GM19463 (cell line): ENCODE measurements around the gene EIPR1.
"Not testable (repeated sequence)": the region's sequence is repeated elsewhere in the genome, so short reads cannot be mapped to it uniquely, and the experiment has no call there.

ENCODE experiments used
- ATAC-seq: cut with Tn5 transposase; IDR thresholded peaks from one replicate; pipeline ENCODE4 v1.9.1; 2021; ENCODE audit warnings: mild to moderate bottlenecking, moderate library complexity; ENCODE audit not compliant: unreplicated experiment

The EIPR1 gene

DNA sequence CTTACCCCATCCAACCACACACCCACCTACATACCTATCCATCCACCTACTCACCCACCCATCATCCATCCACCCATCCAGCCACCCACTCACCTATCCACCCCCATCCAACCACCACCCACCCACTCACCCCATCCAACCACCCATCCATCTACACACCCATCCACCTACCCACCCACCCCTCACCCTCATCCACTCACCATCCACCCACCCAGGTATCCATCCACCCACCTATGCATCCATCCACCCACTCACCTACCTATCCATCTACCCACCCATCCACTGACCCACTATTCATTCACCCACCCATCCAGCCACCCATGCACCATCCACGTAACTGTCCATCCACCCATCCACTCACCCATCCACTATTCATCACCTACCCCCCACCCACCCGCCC, 194.8 kb downstream of the EIPR1 start:
- no peak for ATAC-seq

DNA sequence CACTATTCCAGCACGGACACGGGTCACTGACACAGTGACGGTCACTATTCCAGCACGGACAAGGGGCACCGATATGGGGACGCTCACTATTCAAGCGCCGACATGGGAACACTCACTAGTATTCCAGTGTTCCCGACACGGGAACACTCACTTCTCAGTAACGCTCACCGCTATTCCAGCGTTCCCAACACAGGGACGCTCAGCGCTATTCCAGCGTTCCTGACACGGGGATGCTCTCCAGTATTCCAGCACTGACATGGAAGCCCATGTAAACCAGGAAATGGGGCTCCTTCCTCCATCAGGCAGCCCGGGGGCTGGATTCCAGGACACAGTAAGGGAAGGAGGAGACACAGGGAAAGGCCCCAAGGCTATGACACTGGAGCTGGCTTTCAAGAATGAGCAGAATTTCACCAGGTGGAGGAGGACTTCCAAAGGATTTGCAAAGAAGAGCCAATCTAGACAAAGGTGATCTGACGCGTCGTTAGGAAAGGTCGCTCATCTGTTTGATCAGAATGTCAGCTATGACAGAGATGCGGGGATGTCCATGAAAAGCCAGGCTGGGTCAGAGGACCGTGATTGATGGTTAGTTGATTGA, 196.1 kb downstream of the EIPR1 start:
- no peak for ATAC-seq

DNA sequence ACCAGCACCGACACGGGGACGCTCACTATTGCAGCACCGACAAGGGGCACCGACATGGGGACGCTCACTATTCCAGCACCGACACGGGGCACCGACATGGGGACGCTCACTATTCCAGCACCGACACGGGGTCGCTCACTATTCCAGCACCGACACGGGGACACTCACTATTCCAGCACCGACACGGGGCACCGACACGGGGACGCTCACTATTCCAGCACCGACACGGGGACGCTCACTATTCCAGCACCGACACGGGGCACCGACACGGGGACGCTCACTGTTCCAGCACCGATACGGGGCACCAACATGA, 196.8 kb downstream of the EIPR1 start:
- not testable (repeated sequence) for ATAC-seq

DNA sequence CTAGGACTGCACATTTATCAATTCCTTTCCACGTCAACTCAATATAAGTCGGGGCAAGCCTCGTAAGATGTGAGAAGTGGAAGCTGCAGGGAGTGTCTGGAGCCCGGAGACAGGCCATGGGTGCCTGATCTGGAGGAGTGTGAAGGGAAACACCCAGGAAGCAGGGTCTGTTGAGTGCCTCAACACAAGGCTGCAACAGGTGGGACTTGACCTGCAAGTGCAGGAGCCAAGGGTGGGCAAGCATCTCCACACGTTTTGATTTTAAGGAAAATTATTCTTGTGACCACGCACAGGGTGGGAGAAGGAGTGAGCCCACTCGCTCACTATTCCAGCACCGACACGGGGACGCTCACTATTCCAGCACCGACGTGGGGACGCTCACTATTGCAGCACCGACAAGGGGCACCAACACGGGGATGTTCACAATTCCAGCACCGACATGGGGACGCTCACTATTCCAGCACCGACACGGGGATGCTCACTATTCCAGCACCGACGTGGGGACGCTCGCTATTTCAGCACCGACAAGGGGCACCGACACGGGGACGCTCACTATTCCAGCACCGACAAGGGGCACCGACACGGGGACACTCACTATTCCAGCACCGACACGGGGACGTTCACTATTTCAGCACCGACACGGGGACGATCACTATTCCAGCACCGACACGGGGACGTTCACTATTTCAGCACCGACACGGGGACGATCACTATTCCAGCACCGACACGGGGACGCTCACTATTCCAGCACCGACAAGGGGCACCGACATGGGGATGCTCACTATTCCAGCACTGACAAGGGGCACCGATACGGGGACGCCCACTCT, 197.3 kb downstream of the EIPR1 start:
- no peak for ATAC-seq

DNA sequence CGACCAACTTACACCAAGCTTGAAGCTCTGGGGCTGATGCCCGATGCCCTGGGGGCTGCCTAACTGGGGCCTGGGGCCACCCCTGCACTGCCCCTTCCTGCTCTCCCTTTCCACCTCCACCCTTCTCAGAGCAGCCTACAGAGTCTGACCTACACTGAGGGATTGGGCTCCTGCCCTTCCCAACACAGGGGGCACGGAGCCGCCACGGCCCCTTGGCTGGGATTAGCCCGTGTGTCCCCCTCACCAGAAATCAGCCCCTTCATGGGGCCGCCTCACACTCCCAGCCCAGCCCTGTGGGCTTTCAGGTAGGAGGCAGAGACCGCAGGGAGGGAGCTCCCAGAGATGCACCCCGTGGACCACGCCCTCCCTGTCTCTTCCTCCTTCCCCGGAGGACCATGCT, 198.0 kb downstream of the EIPR1 start:
- ATAC-seq = no peak

DNA sequence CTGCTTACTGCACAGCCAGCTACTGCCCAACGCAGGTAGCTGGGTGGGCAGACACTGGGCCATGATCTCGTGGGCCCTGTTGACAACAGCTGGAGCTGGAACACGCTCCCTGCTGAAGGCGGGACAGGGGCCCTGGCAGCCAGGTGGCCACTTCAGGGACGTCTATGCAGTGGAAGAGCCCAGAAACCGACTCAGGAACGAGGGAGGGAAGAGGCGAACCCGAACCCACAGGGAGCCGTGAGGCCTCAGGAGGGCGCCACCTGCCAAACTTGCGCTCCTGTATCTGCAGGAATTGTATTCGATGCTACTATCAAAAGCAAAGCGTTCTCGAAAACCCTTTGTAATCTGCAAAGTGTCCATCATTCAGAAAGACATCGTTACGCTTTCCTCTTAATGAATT, 198.4 kb downstream of the EIPR1 start:
- ATAC-seq = no peak

DNA sequence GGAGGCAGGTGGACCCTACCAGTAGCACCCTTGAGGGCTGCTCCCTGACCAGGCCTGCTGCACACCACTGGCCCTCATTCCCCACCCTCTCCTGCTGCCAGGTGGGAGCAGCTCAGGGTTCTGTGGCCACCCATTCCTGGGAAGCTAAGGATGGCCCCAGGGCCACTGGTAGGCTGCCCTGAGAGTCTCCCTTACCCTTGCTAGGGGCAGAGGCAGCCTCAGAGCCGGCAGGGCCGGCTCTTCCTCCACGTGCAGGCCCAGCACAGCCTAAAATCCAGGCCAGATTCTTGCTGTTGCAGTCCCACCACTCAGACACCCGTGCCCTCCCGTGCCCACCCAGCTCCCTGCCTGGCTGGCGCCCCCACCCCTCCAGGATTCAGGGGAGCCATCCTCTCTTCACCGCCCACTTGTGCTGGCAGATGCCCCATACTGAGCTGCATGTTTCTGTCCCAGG, 199.0 kb downstream of the EIPR1 start:
- ATAC-seq = no peak

DNA sequence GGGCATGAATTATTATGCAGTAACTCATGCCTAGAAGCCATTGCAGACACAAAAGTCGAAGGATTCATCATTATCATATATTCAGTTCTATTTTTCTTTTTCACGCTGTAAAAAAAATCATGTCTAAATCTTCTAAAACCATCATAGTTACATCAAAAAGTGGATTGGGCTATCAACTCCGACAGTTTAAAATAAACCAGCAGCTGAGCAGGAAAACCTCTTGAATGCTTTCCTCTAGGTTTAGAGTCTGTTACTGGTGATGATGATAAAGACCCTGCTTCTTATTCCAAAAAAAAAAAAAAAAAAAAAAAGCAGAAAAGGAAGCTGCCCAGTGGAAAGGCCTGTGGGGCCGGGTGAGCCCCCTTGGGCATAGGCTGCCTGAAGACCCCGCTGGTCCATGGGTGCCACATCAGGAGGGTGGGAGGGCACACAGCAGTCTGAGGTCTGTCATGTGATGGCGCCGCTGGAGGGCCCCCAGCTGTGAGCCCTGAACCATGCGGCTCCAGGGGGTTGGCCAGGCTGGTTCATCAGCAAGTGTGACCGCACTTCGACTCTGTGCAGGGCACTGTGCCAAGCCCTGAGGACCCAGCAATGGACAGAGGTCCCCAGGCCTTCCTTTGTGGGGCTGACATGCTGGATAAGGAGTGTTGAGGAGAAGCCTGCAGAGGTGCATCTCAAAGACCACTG, 199.6 kb downstream of the EIPR1 start:
- no peak for ATAC-seq

DNA sequence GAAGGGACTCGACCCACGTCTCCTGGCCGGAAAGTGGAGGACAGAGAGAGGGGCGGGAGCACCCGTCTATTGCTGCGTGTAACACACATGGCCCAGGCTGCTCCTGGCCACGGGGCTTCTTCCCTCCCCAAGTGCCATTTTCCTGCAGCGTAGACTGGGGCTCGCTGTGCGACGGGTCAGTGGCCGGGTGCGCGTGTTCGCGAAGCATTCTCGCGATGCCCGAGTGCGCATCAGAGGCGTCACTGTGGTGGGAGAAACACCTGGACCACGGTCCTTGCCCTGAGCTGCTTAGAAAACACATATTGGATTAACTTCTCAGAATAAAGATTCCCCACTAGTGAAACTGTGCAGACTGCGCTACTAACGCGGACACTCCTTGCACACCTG, 200.8 kb downstream of the EIPR1 start:
- ATAC-seq = no peak

DNA sequence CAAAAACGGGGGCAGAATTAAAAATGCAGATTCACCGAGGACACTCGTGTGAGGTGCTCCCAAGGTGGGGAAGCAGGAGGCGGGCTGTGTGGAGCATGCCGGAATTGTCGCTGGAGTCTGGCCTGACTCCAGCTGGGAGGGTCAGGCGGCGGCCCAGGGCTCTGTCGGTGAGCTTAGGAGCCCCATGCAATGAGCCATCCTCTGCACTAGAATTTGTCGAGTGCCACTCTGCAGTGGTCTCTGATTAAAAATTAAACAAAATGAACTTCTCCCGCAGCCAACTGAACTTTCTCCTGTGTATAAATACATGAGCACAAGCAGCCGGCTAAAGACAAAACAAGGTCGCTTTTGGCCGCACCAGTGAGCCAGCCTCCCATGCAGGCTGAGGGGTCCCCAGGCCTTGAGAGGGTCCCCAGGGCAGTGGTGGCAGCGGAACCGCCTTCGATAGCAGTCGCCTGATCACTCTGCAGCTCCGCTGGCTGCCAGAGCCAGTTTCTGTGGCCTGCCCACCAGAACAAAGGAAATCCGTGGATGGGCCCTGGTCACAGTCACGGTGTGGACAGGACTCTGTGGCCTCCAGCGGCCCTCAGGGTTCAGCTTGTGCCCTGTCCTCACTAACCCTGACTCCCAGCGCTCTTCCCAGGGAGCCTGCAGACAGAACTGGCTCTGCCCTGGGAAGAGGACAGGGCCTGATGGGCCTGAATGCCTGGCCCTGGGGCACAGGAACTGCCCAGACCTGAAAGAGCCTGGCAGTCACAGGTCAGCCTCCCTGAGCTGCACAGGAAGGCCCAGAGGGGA, 201.3 kb downstream of the EIPR1 start:
- ATAC-seq = no peak

DNA sequence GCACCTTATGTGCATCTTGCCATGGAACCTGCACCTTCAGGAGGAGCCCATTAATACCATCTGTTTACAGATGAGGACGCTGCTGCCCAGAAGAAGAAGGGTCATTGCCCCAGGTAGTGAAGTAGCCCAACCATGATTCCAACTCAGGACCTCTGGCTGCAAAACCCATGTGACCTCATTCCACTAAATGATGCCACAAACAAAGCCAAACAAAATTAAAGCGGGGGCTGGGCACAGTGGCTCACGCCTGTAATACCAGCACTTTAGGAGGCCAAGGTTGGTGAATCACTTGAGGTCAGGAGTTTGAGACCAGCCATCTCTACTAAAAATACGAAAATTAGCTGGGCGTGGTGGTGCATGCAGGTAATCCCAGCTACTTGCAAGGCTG, 202.1 kb downstream of the EIPR1 start:
- no peak for ATAC-seq

DNA sequence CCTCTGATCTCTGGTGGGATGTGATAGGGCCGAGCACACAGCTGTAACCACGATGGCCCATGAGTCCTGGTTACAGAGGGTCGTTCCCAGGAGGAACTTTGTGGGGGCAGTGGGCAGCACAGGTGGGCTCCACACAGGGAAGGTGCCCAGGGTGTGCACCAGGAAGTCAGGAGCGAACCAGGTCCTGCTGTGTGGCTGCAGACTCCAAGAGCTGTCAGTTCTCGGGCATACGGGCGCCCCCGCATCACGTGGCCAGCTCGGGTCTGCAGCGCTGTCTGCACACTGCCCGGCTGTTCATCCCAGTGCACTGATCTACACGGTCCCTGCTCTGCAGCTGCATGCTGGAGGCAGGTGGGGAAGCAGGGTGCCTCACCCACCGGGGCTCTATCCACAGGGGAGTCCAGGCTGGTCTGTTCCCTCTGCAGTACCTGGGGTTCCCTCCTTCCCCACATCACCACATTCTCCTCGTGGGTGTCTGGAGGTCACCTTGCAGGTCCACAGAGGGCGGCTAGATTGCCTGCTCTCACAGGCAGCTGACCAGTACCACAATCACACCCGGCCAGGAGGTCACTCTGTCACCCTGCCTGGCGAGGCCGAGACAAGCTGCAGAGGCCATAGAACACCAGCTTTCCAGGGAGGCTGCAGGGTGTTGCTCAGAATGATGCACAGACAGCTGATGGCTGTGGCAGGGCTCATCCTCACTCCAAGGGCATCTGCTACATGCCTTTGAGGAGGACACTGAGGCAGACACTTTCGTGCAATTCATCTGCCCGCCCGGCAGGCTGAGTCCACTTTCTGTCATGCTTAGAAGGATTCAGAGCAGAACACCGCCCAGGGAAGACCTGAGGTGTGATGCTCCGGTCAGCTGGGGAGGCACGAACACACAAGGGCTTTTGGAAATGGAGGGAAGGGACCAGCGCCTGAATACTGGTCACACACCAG, 202.7 kb downstream of the EIPR1 start:
- no peak for ATAC-seq

DNA sequence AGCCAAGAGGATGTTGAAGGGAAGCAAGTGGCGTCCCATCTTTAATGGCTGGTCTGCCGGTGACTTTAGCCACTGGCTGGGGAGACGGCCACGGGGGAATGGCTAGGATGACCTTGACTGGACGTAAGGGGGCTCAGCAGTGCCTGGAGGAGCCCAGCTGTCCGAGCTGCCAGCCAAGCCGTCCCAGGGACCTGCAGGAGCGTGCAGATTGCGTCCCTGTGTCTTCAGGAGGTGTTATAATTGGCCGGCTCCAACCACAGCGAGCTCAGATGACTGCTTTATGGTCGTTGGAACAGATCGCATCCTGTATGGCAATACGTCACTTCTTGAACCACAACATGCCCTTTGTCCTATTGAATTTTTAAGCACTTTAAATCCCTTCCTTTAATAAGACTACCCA, 204.6 kb downstream of the EIPR1 start:
- no peak for ATAC-seq

DNA sequence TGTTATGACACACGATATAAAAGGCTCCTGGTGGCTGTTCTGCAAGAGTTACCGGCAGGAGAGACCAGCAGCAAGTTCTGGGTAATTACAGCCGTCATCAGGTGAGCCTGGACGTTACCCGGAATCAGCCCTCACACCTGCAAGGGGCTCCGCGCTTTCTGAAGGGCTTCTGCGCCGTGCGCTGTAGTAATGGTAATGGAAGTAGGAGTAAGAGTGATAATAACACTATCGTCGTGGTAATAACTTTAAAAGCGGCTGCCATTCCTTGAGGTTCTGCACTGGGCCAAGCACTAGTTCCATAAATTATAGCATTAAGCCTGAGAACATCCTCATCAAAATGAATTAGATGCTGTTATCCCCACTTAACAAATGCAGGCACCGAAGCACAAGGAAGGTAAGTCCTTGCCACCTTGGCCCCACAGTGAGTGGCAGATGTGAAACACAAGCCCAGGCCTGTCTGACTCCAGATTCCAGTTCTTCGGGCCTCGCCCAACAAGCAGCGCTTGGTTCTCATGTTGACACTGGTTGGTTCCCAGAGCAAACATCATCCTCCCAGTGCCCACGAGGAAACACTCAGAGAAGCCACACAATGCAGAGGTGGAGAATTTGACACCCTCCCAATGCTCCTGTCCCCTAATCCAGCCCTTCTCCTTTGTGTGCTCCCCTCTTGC, 205.2 kb downstream of the EIPR1 start:
- no peak for ATAC-seq

DNA sequence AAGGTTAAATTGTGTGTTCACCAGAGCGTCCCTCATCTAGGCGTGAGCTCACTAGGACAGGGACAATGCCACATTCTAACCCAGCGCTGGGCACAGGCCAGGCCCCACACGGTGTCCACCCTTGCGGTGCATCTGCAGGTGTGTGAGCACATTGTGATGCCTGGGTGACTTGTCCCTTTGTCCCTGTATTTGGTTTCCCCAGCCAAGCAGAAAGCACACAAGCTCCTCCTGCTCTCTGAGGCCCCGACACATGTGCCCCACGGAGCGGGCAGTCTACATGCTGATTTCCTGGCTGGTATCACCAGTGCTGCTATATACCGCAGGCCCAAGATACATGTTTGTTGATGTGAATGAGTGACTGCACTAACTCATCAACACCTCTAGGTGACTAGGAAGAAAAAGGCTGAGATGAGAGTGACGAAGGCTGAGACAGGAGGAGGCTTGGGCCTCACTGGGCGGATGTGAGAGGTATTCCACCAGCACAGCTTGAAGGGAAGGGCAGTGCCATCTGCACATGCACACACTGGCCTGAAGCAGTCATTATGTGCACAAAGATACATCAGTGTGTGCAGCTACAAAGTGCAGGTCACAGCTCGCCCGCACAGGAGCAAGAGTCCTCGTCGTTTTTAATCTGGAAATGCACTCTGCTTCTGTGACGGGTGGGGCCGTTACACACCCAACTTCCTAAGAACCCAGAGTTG, 205.9 kb downstream of the EIPR1 start:
- ATAC-seq = no peak

DNA sequence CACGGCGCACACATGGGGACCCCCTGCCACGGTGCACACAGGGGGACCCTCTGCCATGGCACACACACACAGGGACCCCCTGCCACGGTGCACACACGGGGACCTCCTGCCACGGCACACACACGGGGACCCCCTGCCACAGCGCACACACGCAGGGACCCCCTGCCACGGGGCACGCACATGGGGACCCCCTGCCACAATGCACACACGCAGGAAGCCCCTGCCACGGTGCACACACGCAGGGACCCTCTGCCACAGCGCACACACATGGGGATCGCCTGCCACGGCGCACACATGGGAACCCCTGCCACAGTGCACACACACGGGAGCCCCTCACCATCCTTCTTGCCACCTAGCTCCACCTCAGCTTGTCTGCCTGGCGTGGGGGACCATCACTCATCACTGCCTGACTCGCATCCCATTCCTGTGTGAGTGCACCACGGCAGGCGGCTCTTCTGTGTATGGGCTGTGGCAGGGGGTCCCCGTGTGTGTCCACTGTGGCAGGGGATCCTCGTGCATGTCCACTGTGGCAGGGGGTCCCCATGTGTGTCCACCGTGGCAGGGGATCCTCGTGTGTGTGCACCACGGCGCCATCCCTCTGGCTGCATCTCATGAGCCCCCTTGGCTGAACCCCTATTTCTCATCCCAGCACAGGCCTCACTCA, 206.7 kb downstream of the EIPR1 start:
- no peak for ATAC-seq

DNA sequence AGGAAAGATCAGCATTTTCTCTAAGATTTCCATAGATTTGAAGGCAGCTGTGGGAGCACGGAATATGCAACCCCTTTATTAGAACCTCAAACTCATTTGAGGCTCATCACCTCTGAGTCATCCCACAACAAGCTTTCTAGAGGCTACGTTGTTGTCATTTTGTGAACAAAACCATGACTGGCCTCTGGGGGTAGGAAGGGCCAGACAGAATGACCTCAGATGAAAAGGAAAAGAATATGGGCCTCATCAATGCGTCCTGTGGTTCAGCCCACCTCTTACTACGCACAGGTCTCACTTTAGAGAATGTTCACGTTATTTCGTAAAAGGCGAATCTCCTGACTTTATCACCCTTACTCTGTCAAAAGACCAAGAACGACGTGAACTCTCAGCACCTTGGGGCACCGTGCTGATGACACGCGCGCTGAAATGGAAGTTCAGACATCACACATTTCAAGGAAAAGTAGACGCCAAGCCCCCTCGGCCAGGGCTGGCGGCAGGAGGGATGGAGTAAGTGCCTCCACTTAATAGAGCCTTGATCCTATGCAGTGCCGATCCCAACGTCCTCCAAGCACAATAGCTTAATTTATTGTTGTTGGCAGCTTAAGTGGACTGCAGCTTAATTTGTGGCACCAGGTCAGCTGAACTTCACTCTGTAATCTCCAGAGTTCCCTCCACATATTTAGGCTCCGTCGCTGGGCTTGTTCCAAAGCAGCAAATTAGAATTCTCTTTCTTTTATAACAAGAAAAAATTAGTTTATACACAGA, 208.3 kb downstream of the EIPR1 start:
- ATAC-seq = peak; percentile 59
